GM15510 (cell line): ENCODE data around the gene KRT4.

Experiments used
- POLR2A ChIP-seq: IDR thresholded peaks from 3 replicates; pipeline ENCODE4 v1.6.1; 2011; ENCODE audit warnings: borderline replicate concordance; ENCODE audit not compliant: insufficient read length; ENCODE audit errors: extremely low read depth

Gene KRT4

GRCh38 chr12:52839436-52840105, 25.7 kb upstream of the KRT4 start:
- TF ChIP-seq POLR2A: no peak

- TF ChIP-seq POLR2A: no peak
Measured at GRCh38 chr12:52838609-52839435, 24.9 kb upstream of the KRT4 start.

GRCh38 chr12:52837781-52838608, 24.1 kb upstream of the KRT4 start:
- no peak for TF ChIP-seq POLR2A

- TF ChIP-seq POLR2A: no peak
Measured at GRCh38 chr12:52837413-52837741, 23.5 kb upstream of the KRT4 start.

DNA sequence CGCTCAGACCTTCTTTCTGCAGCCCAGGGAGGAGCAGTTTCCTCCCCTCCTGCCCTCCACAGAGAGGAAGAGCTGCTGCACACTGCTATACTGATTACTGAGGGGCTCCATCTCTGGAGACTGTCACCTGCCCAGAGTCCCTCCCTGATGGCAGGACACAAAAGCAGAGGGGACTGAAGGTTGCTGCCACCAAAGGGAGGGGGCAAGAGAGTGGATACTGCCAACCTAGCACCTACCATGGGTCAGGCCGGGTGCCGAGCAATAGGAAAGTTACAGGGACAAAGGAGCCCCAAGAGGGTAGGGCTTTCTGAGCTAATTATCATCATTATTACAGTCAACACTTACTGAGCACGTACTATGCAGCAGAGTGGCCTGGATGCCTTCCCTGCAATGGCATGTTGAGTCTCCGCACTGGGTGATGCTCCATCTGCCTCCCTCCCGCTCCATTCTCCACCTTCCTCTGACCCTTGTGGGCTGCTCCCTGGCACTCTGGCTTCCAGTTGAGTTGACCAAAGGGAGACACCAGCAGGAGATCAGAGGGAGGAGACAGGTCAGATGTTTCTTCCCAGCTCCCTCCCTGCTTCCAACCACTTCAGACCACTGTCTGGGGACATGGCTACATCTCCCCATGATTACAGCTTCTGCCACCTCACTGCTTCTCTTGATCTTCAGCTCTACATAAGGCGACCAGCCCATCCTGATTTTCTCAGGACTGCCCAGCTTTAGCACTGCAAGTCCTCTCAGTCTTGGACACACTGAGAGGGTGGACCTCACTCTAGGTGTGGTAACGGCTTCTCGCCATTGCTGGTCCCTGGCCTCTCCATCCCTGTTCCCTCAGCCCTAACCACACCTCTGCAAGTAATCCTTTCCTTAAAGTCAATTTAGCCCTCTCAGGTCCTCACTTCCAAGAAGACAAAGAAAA, 22.8 kb upstream of the KRT4 start:
- no peak for TF ChIP-seq POLR2A

- no peak for TF ChIP-seq POLR2A
Measured at GRCh38 chr12:52836042-52836466, 22.1 kb upstream of the KRT4 start.

GRCh38 chr12:52835271-52836041, 21.5 kb upstream of the KRT4 start:
- TF ChIP-seq POLR2A: no peak

DNA sequence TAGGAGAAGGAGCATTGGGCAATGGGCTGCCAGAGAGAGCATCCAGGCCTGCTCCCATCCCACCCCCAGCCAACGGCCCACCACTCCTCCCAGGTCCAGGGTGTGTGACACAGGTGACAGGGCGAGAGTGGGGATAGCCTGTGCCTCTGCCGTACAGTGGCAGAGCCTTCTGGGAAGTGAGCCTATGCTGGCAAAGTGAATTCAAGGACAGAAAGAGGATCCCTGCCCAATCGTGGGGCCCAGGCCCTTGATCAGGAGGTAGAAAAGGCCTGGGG, 20.7 kb upstream of the KRT4 start:
- TF ChIP-seq POLR2A: no peak

GRCh38 chr12:52833922-52834726, 20.2 kb upstream of the KRT4 start, which contains the start of gene KRT79:
Gene KRT79, minus strand, starts transcription at chr12:52834311. Its CDS starts 51 bp downstream, at chr12:52834260.
- TF ChIP-seq POLR2A: no peak

DNA sequence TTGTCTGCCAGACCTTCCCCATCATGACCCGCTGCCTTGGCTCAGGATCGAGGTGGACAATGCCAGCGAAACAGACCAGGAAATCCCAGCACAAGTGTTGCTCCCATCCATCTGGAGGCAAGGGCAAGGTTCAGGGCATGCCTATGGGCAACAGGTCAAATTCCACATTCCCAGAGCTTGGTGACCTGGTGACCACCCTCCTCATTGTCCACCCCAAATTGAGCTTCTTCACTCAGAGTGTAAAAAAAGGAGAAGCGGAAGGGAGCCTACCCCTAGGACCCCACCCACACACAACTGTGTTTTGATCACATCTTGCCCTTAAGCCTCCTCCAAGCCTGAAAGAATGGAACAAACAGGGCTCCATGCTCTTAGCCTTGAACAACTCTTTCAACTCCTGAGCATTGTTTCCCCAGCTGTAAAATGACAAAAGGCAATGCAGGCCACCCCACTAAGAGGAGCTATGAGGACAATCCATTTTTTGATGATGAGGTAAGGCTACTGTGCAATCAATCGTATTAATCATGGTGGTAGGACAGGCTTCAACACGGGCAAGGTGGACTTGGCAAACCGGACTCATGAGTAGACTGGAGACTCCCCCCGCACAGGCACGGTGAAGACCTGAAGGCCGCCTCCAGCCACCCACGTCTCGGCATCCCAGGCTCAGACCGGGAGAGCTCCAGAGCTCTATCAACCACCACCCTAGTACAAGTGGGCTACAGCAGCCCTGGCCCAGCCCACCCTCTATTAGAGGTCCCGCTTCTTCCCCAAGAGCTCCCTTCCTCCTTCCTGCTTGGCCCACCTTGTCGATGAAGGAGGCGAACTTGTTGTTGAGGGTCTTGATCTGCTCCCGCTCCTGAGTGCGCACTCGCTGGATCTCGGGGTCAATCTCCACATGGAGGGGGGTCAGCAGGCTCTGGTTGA, 19.3 kb upstream of the KRT4 start:
- TF ChIP-seq POLR2A: no peak

DNA sequence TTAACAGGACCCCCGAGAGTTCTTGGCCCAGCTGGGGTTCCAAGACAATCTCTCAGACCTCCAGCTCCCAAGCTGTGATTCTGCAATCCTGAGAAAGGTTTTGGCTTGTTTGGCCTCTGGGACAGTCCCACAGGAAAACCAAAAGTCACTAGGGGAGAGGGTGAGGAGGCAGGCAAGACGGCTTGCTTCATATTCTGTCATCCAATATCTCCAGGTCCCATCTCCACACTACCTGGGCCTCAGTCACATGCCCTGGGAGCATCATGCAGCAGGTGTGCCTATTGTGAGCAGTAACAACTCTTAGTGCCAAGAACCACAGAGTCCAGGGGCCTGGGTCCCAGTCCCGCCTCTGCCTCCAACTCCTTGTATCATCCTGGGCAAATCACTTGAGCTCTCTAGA, 18.5 kb upstream of the KRT4 start:
- TF ChIP-seq POLR2A: no peak

GRCh38 chr12:52831251-52831650, 17.3 kb upstream of the KRT4 start:
- TF ChIP-seq POLR2A: no peak
